ENCODE data around the gene CD81.

Gene CD81

DNA sequence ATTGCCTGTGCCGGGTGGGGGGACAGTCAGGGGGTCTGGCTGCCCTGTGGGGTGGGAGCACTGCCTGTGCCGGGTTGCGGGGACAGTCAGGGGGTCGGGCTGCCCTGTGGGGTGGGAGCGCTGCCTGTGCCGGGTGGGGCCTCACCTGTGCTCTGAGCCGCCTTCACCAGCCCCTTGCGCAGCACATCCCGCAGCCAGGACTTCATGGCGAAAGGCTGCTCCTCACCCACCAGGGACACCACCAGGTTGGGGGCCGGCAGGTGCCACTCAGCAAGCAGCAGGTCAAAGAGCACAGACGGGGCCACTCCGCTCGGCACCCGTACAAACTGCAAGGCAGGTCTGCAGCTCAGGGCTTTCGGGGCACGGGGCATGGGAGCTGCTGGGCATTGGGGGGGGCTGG lies 44.9 kb downstream of the CD81 start:
- DNase-seq (ENCODE audit: low read depth): no peak
- TF ChIP-seq, protein P1, sequence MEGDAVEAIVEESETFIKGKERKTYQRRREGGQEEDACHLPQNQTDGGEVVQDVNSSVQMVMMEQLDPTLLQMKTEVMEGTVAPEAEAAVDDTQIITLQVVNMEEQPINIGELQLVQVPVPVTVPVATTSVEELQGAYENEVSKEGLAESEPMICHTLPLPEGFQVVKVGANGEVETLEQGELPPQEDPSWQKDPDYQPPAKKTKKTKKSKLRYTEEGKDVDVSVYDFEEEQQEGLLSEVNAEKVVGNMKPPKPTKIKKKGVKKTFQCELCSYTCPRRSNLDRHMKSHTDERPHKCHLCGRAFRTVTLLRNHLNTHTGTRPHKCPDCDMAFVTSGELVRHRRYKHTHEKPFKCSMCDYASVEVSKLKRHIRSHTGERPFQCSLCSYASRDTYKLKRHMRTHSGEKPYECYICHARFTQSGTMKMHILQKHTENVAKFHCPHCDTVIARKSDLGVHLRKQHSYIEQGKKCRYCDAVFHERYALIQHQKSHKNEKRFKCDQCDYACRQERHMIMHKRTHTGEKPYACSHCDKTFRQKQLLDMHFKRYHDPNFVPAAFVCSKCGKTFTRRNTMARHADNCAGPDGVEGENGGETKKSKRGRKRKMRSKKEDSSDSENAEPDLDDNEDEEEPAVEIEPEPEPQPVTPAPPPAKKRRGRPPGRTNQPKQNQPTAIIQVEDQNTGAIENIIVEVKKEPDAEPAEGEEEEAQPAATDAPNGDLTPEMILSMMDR (conservative IDR thresholded peaks at IDR 0.05; ENCODE audit: control insufficient read depth, insufficient read depth, low read depth, low read length): no peak
- no peak overlapping the region for H3K4me3 ChIP-seq (ENCODE audit: control insufficient read depth, low read depth, low read length)

DNA sequence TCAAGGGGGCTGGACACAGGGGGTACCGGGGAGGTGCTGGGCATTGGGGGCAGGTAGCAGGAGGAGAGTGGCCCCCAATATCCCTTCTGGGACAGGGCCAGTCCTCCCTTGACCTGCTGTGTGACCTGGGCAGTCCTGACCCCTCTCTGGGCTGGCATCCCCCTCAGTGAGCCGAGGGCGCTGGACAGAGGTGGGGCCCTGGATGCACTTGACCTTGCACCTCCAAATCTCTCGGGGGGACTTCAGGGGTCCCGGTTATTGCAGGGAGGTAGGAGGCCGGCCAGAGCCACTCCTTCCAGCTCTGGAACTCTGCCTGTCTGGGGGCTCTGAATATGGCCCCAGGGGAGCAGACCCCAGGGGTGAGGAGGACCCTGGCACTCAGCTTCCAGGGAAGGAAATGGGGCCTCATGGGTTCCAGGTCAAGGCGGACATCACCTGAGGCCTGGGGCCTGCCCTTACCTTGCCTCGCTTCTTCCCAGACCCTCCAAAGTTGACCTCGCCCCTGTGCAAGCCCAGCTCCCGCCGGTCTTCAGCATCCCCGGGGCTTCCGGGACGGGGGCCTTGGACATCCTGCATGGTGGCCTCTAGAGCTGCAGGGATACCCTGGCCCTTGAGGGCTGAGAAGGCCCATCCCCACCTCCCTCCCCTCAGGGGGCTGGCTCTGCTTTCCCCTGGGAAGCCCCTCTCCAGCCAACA lies 45.5 kb downstream of the CD81 start:
- no peak overlapping the region for H3K4me3 ChIP-seq (ENCODE audit: control insufficient read depth, low read depth, low read length)
- TF ChIP-seq, protein P1 (conservative IDR thresholded peaks at IDR 0.05; ENCODE audit: control insufficient read depth, insufficient read depth, low read depth, low read length): no peak
- no peak for DNase-seq (ENCODE audit: low read depth)

DNA sequence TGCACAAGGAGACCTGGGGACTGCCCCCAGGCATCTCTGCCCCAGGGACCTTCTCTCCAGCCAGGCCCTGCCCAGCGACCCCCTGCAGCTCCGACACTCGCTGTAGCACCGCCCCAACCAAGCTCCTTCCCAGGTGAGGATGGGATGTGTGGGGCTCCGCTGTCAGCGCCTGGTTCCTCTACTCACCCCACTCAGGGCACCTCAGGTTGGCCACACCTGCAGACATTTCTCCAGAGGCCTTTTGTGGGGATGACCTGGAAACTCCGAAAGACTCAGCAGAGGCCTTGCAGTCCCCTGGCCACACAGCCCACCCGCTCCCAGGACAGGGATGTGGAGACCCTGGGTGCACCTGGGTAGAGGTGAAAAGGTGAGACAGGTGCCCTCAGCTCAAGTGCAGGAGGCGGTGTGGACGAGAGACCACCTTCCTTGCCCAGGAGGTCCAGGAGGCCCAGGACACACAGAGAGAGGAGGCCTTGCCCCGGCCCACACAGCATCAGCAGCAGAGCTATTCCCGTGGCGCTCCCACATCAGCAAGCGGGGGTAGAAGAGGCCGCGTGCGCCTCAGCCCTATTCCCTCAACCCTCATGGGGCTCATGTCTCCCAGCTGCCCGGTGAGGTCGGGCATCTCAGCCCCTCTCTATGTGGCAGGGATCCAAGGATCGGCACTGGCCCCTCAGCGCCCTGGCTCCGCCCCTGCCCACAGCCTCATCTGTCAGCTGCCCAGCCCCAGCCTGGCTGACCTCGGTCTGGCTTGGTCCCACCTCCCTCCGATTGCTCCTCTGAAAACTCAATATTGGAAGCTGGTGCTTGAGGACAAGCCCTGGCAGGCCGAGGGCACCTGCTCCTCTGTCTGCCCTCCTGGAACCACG lies 46.3 kb downstream of the CD81 start:
- no peak for DNase-seq (ENCODE audit: low read depth)
- no peak overlapping the region for H3K4me3 ChIP-seq (ENCODE audit: control insufficient read depth, low read depth, low read length)
- TF ChIP-seq, protein P1 (conservative IDR thresholded peaks at IDR 0.05; ENCODE audit: control insufficient read depth, insufficient read depth, low read depth, low read length): no peak

DNA sequence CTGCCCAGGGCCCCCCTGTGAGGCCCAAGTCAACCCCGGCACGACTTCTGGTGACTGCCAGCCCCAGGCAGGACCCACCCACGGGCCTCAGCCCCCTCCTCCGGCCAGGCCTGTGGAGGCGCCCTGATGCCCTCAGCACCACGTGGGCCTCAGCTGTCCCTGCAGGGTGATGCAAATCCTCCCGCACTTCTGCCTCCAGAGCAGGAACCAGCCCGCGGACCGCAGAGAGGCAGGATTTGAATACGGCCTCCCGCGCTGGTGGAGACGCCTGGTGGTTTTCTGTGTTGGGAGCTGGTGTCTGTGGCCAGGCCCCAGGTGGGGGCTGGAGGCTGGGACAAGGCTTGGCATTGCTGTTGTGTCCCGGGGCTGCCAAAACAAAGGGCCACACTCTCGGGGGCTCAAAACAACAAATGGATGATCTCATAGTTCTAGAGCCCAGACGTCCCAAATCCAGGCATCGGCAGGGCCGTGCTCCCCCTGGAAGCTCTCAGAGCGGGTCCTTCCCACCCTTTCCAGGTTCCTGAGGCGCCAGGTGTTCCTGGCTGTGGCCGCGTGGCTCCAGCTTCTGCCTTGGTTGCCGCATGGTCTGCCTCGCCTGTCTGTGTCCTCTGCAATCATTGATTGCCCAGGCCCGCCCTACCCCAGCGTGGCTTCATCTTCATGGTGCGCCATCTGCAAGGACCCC lies 47.8 kb downstream of the CD81 start:
- DNase-seq (ENCODE audit: low read depth): no peak
- no peak overlapping the region for H3K4me3 ChIP-seq (ENCODE audit: control insufficient read depth, low read depth, low read length)
- TF ChIP-seq, protein P1 (conservative IDR thresholded peaks at IDR 0.05; ENCODE audit: control insufficient read depth, insufficient read depth, low read depth, low read length): no peak

DNA sequence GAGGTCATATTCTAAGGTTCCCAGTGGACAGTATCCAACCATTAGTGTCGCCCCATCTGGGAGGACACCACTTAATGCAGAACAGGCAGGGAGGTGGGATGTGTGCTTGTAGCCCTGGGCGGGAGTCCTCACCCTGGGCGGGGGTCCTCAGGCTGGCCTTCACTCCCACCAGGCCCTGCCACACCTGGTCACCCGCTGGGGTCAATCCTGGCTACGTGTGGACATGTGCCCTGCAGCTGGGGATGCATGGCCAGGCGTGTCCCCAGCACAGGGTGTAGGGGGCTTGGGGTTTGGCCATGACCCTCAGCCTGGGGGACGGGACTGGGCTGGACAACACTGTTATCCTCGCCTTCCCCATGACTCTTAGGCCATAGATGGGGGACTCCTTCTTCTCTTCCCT lies 48.4 kb downstream of the CD81 start:
- TF ChIP-seq, protein P1 (conservative IDR thresholded peaks at IDR 0.05; ENCODE audit: control insufficient read depth, insufficient read depth, low read depth, low read length): no peak

DNA sequence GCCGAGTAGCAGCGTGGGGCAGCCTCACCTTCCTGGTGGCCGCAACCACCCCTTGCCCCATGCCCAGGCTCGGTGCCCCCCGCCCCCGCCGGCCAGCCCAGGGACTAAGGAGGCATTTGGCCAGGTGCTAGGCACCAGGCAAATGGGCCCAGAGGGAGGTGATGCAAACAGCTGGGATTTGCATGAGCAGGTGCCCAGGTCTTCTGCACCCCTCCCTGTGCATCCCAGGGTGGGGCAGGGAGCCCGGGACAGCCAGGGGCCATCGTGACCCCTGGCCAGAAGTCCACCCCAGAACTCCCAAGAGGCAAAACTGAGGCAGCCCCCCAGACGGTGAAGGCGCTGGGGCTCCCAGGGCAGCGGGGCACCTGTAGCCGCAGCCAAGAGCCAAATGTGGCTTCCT lies 49.1 kb downstream of the CD81 start:
- DNase-seq (ENCODE audit: low read depth): no peak
- H3K4me3 ChIP-seq (ENCODE audit: control insufficient read depth, low read depth, low read length): no peak overlapping the region
- TF ChIP-seq, protein P1 (conservative IDR thresholded peaks at IDR 0.05; ENCODE audit: control insufficient read depth, insufficient read depth, low read depth, low read length): no peak

More for the DNA sequence above, 48.4 kb downstream of the CD81 start:
- H3K4me3 ChIP-seq (ENCODE audit: control insufficient read depth, low read depth, low read length): no peak overlapping the region
- no peak for DNase-seq (ENCODE audit: low read depth)
